NCI-H1694 treated with DMSO at 0.1 percent for 48 hours (cell line): ENCODE measurements around the gene PSMG3.
"Not testable (repeated sequence)": the region's sequence is repeated elsewhere in the genome, so short reads cannot be mapped to it uniquely, and the experiment has no call there.

Experiments
- DNase-seq: peaks from one replicate; lab custom pipeline; 2025; lab: John Stamatoyannopoulos, UW

Gene PSMG3

DNA sequence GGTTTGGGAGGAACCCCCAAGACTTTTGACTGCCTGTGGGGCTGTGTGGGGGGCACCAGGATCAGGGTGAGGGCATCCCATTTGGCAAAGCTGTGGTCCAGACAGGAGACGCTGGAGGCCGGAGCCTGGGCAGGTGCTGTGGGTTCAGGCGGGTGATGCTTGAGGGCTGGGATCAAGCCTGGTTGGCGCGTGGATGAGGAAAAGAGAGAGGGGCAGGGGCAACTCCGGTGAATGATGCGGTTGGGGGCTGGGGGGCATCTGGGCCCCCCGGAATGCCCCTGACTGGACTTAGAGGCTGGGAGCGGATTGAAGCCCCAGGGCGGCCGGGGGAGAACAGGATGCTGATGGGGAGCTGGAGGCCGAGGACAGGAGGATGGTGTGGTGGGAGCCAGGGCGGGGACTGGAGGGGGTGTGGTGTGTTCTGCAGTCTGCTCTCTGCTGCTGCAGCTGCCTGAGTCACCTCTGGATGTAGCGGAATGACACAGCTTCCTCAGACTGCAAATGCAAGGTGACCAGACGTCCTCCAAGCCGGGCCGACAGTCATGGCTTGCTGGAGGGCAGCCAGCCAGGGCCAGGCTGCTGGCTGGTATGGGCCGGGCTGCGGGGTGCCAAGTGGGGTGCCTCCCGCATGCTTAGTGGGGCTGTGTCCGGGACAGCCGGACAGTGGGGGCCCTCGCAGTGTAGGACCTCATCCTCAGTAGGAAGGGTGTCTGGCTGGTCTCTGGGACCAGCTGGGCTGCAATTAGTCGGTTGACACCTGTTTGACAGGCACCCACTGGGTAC, 36.1 kb downstream of the PSMG3 start:
- DNase-seq = no peak

DNA sequence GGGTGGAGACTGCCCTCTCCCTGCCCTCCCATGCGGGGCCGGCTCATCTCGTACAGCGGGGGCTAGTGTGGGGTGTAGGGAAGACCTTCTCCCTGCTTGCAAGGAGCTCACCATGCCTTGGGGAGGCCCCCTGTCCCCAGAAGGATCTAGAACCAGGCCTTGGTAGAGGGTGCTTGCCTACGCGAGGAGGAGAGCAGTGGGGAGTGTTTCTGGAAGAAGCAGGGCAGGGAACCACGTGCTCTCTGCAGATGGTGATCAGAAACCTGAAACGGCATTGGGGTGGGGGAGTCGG, 36.6 kb downstream of the PSMG3 start:
- no peak for DNase-seq

DNA sequence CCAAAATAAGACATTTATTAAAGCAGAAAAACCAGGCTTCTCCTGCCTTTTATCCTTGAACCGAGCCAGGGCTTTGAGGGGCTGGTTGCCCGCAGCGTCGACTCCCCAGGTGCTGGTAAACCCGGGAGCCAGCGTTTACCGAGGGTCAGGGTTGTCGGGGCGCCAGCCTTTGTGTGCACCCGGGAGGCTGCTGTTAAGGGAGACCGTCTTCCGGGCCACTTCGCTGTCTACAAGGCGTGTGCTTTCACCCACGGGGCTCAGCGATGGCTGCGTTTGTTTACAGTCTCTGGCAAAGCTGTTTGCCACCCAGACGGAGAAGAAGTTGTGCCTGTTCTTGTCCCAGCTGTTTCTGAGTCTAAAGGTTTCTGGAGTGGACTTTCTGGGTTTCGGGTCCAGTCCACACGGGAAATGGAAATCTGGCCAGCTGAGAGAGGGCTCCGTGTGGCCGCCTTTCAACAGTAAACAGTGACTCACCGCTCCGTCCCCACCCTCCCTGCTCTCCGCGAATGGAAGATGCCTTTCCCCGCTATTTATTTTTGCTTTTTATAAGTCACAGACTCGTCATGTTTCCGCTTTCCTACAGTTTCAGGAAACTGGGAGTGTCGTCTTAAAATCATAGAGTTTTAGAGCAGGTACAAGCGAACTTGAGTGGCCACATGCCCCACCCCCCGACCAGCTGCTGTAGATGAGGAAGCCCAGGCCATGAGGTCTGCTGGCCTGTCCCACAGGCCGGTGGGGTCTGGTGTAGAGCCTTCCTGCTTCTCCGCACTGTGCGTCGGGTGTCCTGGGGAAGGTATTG, 37.2 kb downstream of the PSMG3 start:
- DNase-seq = no peak

DNA sequence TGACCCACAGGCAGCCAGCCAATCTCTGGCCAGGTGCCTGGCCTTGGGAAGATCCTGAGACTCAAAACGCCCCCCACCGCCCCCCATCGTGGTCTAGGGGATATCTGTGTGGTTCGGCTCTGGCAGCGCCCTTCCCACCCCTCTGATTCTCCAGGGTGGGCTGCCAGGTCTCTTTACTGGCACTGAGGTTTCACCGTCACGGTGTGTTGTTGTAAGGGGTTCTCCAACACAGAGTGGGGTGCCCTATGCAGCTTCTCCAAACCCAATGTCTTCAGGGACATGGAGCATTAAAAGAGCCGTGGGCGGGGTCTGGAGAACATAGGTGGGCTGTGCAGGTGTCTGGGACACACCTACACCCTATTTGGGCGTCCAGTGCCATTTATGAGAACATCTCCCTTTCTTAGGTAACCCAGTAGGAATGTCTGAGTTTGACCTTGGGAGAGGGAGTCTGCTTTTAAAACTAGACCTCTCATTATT, 37.8 kb downstream of the PSMG3 start:
- DNase-seq = no peak

DNA sequence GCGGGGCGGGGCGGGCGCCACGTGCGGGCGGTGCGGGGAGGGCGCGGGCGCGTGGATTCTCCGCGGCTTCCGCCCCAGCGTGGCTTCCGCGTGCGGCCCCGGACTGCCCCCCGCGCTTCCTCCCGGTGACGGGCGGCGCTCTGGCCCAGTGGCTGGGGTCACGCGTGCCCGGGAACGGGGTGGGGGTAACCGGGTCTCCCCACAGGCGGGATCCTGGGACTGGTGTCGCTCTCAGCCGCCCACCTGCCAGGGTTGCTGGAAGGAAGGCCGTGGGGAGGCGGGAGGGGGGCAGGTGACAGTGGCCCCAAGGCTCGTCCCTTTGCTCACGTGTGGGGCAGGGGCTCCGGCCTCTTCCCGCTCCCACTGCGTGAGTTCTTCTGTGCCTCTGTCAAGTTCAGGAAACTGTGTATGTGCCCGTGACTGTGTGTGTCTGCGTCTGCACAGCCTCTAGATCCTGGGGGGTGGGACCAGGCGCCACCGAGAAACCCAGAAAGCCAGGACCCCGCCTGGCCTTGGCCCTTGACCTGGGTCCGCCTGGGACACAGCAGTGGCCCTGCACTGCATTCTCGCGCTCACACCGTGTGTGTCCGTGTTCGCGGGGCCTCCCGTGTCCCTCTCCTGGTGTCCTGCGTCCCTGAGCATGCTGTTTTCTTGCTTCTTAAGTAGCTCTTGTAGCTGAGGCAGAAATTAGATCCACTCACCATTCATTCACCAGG, 38.4 kb downstream of the PSMG3 start:
- no peak for DNase-seq

DNA sequence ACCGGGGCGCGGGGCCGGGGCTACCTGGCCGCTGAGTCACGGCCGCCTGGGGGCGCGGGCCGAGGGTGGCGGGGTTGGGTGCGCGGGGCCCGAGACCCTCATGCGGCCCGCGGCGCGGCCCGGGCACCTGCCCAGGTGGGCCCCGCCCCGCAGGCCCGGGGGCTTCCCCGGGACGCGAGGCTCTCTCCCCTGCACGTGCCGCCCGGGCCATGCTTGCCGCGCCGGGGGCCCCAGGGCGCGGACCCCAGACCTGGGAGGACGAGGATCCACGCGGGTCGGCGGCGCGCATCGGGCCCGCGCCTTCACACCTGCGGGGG, 38.9 kb downstream of the PSMG3 start:
- DNase-seq = no peak

DNA sequence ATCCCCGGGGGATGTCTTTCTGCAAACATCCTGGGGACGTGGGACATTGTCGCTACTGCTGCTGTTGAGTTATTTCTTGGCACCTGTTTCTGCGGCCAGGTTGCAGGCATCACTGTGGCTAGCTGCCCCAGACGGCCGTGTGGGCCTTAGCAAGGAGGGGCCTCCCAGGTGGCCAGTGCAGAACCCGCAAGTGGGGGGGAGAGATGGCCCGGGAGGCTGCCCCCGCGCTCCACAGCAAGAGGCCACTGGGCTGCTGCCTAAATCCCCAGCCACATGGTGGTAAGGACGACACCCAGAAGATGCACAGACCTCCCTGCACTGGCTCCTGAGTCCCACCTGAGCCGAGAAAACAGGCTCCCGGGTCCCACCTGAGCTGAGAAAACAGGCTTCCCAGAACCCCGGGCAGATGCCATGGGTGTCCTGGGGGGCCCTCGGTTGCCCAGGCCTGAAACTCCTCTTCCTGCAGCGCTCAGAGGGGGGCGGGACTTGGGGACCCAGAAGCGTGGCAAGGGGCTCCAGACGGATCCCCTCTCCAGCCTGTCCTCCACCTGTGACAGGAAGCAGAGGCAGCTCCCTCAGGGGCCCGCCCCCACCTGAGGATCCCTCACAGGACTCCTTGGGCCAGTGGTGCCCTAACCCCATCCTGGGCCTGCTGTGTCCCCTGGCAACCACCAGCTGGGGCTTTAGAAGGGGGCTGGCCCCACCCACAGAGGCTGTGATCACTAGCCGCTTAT, 40.3 kb downstream of the PSMG3 start:
- no peak for DNase-seq

DNA sequence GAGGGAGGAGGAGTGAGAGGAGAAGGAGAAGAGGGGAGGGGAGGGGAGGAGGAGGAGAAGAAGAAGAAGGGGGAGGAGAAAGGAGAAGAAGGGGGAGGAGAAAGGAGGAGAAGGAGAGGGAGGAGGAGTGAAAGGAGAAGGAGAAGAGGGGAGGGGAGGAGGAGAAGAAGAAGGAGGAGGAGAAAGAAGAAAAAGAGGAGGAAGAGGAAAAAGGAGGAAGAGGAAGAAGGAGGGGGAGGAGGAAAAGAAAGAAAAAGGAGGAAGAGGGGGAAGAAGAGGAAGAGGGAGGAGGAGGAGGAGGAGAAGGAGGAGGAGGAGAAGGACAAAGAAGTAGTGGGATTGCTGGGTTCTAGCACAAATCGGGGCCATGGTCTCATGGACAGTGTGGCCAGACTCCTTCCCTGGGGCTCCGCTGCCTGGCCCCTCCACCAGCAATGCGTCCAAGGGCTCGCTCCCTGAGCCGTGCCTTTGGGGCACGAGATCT, 43.5 kb downstream of the PSMG3 start:
- DNase-seq = no peak

DNA sequence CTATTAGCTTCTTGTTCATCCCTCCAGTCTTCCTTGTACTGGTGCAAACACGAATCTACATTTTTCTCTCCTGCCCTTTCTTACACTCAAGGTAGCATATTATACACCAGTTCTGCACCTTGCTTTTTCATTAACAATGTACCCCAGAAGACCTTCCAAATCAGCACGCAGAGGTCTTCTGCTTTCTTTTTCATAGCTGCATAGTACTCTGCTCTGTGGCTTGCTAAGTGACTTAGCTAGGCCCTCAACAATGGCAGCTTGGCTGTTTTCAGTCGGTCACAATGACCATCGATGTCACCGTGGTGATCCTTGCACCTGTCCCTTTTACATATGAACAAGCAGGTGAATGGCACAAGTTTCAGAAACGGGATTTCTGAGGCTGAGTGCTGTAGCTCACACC, 44.4 kb downstream of the PSMG3 start:
- no peak for DNase-seq

DNA sequence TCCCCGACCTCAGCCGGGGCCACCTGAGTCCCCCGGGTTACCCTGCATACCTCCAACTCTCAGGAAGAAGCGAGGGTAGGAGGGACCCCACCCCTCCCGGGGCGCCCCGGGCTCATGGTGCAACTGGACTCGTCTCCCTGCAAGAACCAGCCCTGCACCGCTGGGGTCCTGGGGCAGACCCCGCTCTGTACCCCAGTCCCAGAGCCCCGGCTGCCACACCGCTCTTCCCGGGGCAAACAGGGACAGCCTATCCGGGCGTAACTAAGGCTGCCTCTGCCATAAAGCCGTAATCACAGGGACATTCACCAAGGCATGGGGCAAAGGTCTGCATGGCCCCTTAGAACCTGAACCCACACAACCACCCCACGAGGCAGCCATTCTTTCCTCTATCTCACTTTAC, 46.0 kb downstream of the PSMG3 start:
- no peak for DNase-seq

DNA sequence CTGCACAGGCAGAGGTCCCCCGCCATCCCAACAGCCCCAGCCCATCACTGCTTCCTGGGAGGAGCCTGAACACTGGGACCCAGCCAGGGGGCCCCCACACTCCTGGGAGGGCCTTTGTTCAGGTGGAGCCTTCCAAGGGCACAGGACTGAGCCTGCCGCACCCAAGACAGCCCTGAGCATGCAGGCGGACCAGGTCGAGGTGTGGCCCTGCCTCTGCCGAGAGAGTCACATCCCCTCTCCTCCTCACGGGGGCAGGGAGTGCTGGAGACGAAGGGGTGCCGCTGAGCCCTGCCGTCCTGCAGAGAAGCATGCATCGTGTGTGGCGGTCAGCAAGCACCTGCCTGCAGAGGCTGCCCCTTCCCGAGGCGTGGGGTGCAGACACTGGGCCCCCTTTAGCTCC, 46.6 kb downstream of the PSMG3 start:
- no peak for DNase-seq

DNA sequence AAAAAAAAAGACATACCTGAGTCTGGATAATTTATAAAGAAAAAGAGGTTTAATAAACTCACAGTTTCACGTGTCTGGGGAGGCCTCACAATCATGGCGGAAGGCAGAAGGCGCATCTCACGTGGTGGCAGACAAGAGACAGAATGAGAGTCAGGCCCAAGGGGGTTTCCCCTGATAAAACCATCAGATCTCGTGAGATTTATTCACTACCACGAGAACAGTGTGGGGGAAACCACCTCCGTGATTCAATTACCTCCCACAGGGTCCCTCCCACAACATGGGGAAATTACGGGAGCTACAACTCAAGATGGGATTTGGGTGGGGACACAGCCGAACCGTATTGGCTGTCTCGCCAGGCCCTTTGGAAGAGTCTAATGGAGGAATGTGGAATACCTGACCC, 48.4 kb downstream of the PSMG3 start:
- no peak for DNase-seq

DNA sequence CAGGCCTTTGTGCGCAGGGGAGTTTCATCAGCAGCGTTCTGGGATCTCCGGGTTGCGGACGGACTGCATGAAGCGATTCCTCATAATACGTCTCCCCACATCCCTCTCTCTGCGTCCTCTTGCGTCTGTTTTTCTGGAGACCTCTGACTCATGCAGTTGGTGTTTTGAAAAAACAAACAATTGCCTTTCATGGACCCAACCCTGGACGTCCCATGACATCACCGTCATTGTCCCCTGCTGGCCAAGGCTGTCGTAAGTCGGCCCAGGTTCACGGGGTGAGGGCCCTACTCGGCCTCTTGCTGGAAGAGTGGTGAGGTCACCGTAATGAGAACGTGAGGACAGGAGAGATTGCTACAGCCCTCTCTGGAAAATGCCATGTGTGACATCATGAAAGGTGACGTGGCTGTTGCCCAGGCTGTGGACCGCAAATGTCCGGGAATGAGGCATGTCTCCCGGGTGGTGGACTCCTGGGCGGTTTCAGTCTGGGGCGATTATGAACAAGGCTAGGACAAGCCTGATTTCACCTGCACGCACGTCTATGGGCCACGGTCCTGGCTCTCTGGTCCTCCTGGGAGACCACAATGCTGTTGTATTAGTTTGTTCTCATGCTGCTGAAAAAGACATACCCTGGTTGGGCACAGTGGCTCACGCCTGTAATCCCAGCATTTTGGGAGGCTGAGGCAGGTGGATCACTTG, 49.1 kb downstream of the PSMG3 start:
- no peak for DNase-seq

DNA sequence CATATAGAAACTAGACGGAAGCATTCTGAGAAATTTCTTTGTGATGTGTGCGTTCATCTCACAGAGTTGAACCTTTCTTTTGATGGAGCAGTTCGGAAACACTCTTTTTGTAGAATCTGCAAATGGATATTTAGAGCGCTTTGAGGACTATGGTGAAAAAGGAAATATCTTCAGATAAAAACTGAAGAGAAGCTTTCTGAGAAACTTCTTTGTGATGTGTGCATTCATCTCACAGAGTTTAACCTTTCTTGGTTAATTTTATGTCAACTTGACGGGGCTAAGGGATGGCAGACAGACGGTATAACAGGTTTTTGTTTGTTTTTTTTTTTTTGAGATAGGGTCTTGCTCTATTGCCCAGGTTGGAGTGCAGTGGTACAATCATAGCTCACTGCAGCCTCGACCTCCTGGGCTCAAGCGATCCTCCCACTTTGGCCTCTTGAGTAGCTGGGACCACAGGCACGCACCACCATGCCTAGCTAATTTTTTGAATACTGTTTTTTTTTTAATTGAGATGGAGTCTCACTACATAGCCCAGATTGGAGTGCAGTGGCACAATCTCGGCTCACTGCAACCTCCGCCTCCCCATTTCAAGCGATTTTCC, 50.4 kb downstream of the PSMG3 start:
- not testable (repeated sequence) for DNase-seq
